GM10266 (cell line): ENCODE data around the gene GLIS1.

Experiments used
- DNase-seq: peaks from one replicate; pipeline ENCODE4 v3.0.0; 2012; ENCODE audit errors: extremely low spot score
- CTCF ChIP-seq: IDR thresholded peaks from 2 replicates; pipeline ENCODE4 v1.5.1; 2012; ENCODE audit warnings: mild to moderate bottlenecking, low read depth; ENCODE audit not compliant: control insufficient read depth, insufficient read depth; ENCODE audit errors: missing control alignments

Gene GLIS1

GRCh38 chr1:53646732-53647131 is 92.2 kb downstream of the GLIS1 start:
- no peak for TF ChIP-seq CTCF
- DNase-seq, result no peak

- no peak for DNase-seq
- no peak for TF ChIP-seq CTCF
Measured at GRCh38 chr1:53645690-53646078, 93.3 kb downstream of the GLIS1 start.

- no peak for TF ChIP-seq CTCF
- no peak for DNase-seq
Measured at GRCh38 chr1:53644909-53645689, 93.9 kb downstream of the GLIS1 start.

- DNase-seq, result no peak
- TF ChIP-seq CTCF, result no peak
Measured at GRCh38 chr1:53644496-53644895, 94.5 kb downstream of the GLIS1 start.

GRCh38 chr1:53643881-53644390 is 95.0 kb downstream of the GLIS1 start:
- no peak for TF ChIP-seq CTCF
- no peak for DNase-seq

GRCh38 chr1:53643041-53643880 is 95.7 kb downstream of the GLIS1 start:
- TF ChIP-seq CTCF, result no peak
- no peak for DNase-seq
